IMR-90 (cell line): ENCODE data around the gene STX8. TPM values are rescaled to one million over a fixed set of nuclear protein-coding genes. Genes with fewer than 3 reads are reported as not detected.

ENCODE experiments used
- ATAC-seq: fragments of 200-7000 bp; cut with Tn5 transposase; 2 replicates; pipeline ENCODE4 v1.9.1; 2020; ENCODE audit warnings: low read depth, mild to moderate bottlenecking, moderate library complexity
- BruUV-seq: library from RNA; stranded (reverse); fragments of 400-500 nt; replicated peaks from 2 replicates; lab custom pipeline; 2021; lab: Mats Ljungman, UMichigan
- CTCF ChIA-PET: fragments of 300-600 bp; formaldehyde crosslinking; extraction: SDS; loops from one replicate; lab custom pipeline; 2021; ENCODE audit warnings: antibody characterized with exemption; lab: Yijun Ruan, JAX
- POLR2A ChIA-PET: fragments of 300-600 bp; sonication (Branson Sonifier 250); formaldehyde crosslinking; loops from one replicate; lab custom pipeline; 2022; ENCODE audit warnings: antibody characterized with exemption; ENCODE audit not compliant: unreplicated experiment; lab: Charles Lee
- DNase-seq: peaks from one replicate; pipeline ENCODE4 v3.0.0; 2013
- H2AFZ ChIP-seq: replicated peaks from 2 replicates; pipeline ENCODE3; 2013; ENCODE audit warnings: low read length, mild to moderate bottlenecking; ENCODE audit not compliant: poor library complexity
- H2AK5ac ChIP-seq: 2 replicates; pipeline ENCODE4 v1.6.1; 2013; ENCODE audit warnings: low read depth, low read length, inconsistent platforms
- H2AK9ac ChIP-seq: replicated peaks from 2 replicates; pipeline ENCODE3; 2013; ENCODE audit warnings: mild to moderate bottlenecking, low read depth, low read length, moderate library complexity; ENCODE audit not compliant: poor library complexity
- H2BK120ac ChIP-seq: 2 replicates; pipeline ENCODE4 v1.6.1; 2013; ENCODE audit warnings: low read depth, low read length, inconsistent platforms
- H2BK15ac ChIP-seq: 3 replicates; pipeline ENCODE4 v1.6.1; 2013; ENCODE audit warnings: low read depth, low read length, inconsistent platforms
- H2BK20ac ChIP-seq: 2 replicates; pipeline ENCODE4 v1.6.1; 2013; ENCODE audit warnings: low read depth, mild to moderate bottlenecking, inconsistent platforms, low read length, moderate library complexity
- H2BK5ac ChIP-seq: 2 replicates; pipeline ENCODE4 v1.6.1; 2013; ENCODE audit warnings: mild to moderate bottlenecking, low read depth, low read length, inconsistent platforms; ENCODE audit not compliant: poor library complexity, severe bottlenecking
- H3K14ac ChIP-seq: replicated peaks from 2 replicates; pipeline ENCODE4 v1.6.1; 2013; ENCODE audit warnings: low read depth, low read length, inconsistent platforms
- H3K18ac ChIP-seq: 2 replicates; pipeline ENCODE4 v1.6.1; 2013; ENCODE audit warnings: low read depth, low read length, control low read depth
- H3K23ac ChIP-seq: 2 replicates; pipeline ENCODE4 v1.6.1; 2013; ENCODE audit warnings: low read depth, low read length, inconsistent platforms
- H3K27ac ChIP-seq: 2 replicates; pipeline ENCODE4 v1.5.1; 2013; ENCODE audit warnings: mild to moderate bottlenecking, control low read depth, low read length; ENCODE audit not compliant: insufficient read depth
- H3K27me3 ChIP-seq: 2 replicates; pipeline ENCODE4 v1.6.1; 2013; ENCODE audit warnings: low read length; ENCODE audit not compliant: control insufficient read depth, insufficient read depth
- H3K36me3 ChIP-seq: 2 replicates; pipeline ENCODE4 v1.6.1; 2013; ENCODE audit warnings: low read length, mixed read lengths; ENCODE audit not compliant: control insufficient read depth, insufficient read depth
- H3K4ac ChIP-seq: 2 replicates; pipeline ENCODE4 v1.6.1; 2013; ENCODE audit warnings: low read depth, low read length, inconsistent platforms
- H3K4me1 ChIP-seq: 2 replicates; pipeline ENCODE4 v1.6.1; 2013; ENCODE audit warnings: low read length, mixed read lengths; ENCODE audit not compliant: control insufficient read depth, insufficient read depth
- H3K4me2 ChIP-seq: 2 replicates; pipeline ENCODE4 v1.6.1; 2013; ENCODE audit warnings: low read depth, mild to moderate bottlenecking, control low read depth, low read length, moderate library complexity
- H3K4me3 ChIP-seq: 2 replicates; pipeline ENCODE4 v1.5.1; 2013; ENCODE audit warnings: low read depth, mild to moderate bottlenecking, control low read depth, low read length, moderate library complexity; ENCODE audit not compliant: insufficient read depth
- H3K56ac ChIP-seq: 2 replicates; pipeline ENCODE4 v1.6.1; 2013; ENCODE audit warnings: low read length, inconsistent platforms; ENCODE audit not compliant: insufficient read depth; ENCODE audit errors: extremely low read depth
- H3K79me1 ChIP-seq, 2 experiments: 2 replicates each; pipeline ENCODE4 v1.6.1; 2013; ENCODE audit warnings: low read length in 2 of 2, inconsistent platforms in 1 of 2, low read depth in 1 of 2
- H3K9ac ChIP-seq: 2 replicates; pipeline ENCODE4 v1.6.1; 2013; ENCODE audit warnings: low read depth, low read length, control low read depth
- H3K9me1 ChIP-seq: 2 replicates; pipeline ENCODE4 v1.6.1; 2013; ENCODE audit warnings: low read length, inconsistent platforms; ENCODE audit not compliant: insufficient read depth
- H3K9me3 ChIP-seq: 2 replicates; pipeline ENCODE4 v1.6.1; 2013; ENCODE audit warnings: low read length; ENCODE audit not compliant: control insufficient read depth, insufficient read depth
- H4K20me1 ChIP-seq: 2 replicates; pipeline ENCODE4 v1.6.1; 2013; ENCODE audit warnings: low read length, inconsistent platforms; ENCODE audit not compliant: insufficient read depth
- H4K5ac ChIP-seq: 2 replicates; pipeline ENCODE4 v1.6.1; 2013; ENCODE audit warnings: mild to moderate bottlenecking, low read depth, low read length, control low read depth
- H4K8ac ChIP-seq, 2 experiments: 2 replicates each; pipeline ENCODE4 v1.6.1; 2013; ENCODE audit warnings: low read depth in 2 of 2, low read length in 2 of 2, control low read depth in 1 of 2, inconsistent platforms in 1 of 2
- H4K91ac ChIP-seq: 2 replicates; pipeline ENCODE4 v1.6.1; 2013; ENCODE audit warnings: low read depth, low read length, inconsistent platforms; ENCODE audit not compliant: insufficient read depth
- BHLHE40 ChIP-seq: fragments of 150-350 bp; IDR thresholded peaks from 2 replicates; pipeline ENCODE4 v1.6.1; 2016; ENCODE audit warnings: mild to moderate bottlenecking, low read depth, low read length
- CEBPB ChIP-seq: IDR thresholded peaks from 2 replicates; pipeline ENCODE4 v1.6.1; 2012; ENCODE audit warnings: low read depth, low read length, improper control_type of control experiment
- CHD1 ChIP-seq: IDR thresholded peaks from 2 replicates; pipeline ENCODE4 v1.6.1; 2012; ENCODE audit warnings: low read depth, low read length, improper control_type of control experiment
- FOS ChIP-seq: fragments of 150-350 bp; IDR thresholded peaks from 2 replicates; pipeline ENCODE4 v1.6.1; 2016; ENCODE audit warnings: low read depth, low read length
- MAFK ChIP-seq: IDR thresholded peaks from 2 replicates; pipeline ENCODE4 v1.6.1; 2012; ENCODE audit warnings: low read depth, low read length, improper control_type of control experiment
- MAZ ChIP-seq: IDR thresholded peaks from 2 replicates; pipeline ENCODE4 v1.6.1; 2012; ENCODE audit warnings: low read depth, mild to moderate bottlenecking, low read length, improper control_type of control experiment, moderate library complexity, borderline replicate concordance
- MXI1 ChIP-seq: IDR thresholded peaks from 2 replicates; pipeline ENCODE4 v1.6.1; 2012; ENCODE audit warnings: low read depth, mild to moderate bottlenecking, low read length, moderate library complexity, borderline replicate concordance
- NFE2L2 ChIP-seq: fragments of 150-350 bp; IDR thresholded peaks from 2 replicates; pipeline ENCODE4 v1.6.1; 2016; ENCODE audit warnings: low read depth, mild to moderate bottlenecking, low read length
- POLR2A ChIP-seq: IDR thresholded peaks from 2 replicates; pipeline ENCODE4 v1.6.1; 2012; ENCODE audit warnings: mild to moderate bottlenecking, low read depth, low read length
- RAD21 ChIP-seq: IDR thresholded peaks from 2 replicates; pipeline ENCODE4 v1.6.1; 2012; ENCODE audit warnings: low read length, improper control_type of control experiment
- RCOR1 ChIP-seq: IDR thresholded peaks from 2 replicates; pipeline ENCODE4 v1.6.1; 2012; ENCODE audit warnings: mild to moderate bottlenecking, low read length, improper control_type of control experiment; ENCODE audit not compliant: insufficient replicate concordance
- RFX5 ChIP-seq: IDR thresholded peaks from 2 replicates; pipeline ENCODE4 v1.8.0; 2012; ENCODE audit warnings: low read depth, mild to moderate bottlenecking, low read length, moderate library complexity
- SMC3 ChIP-seq: fragments of 150-350 bp; IDR thresholded peaks from 2 replicates; pipeline ENCODE4 v1.6.1; 2016; ENCODE audit warnings: low read depth, mild to moderate bottlenecking, antibody characterized with exemption, low read length, moderate library complexity
- WGBS, 2 experiments: methylation state at CpG; one replicate each; pipeline versions ENCODE4 v1.1.5 to v1.1.7; 2013; ENCODE audit warnings: missing lambda C conversion rate in 2 of 2; ENCODE audit not compliant: insufficient read length in 1 of 2; ENCODE audit errors: extremely low coverage in 2 of 2; 5-methylcytosine and 5-hydroxymethylcytosine counted together
- dilution Hi-C: fragments of 300-500 bp; cut with HindIII; formaldehyde crosslinking; loops from one replicate; pipeline ENCODE4 v1.14.3; 2018; ENCODE audit warnings: low sequenced_read_pairs; ENCODE audit not compliant: unreplicated experiment
- in situ Hi-C: fragments of 300-500 bp; cut with MboI; formaldehyde crosslinking; loops from 3 replicates; pipeline ENCODE4 v1.14.3; 2019; ENCODE audit warnings: low sequenced_read_pairs, inconsistent platforms, mixed read lengths
- intact Hi-C: fragments of 100-400 bp; cut with micrococcal nuclease; formaldehyde crosslinking; loops from 2 replicates; pipeline ENCODE4 v1.10.0; 2022
- polyA plus RNA-seq, 3 experiments: library from polyadenylated mRNA; depleted of rRNA; stranded (reverse); fragments of >200 nt; gene quantifications; 2 replicates each; pipeline ENCODE4 v1.2.3, GENCODE V29; 2012; ENCODE audit warnings: low replicate concordance in 1 of 3
- total RNA-seq: library from RNA; depleted of rRNA; stranded (reverse); fragments of >200 nt; gene quantifications from 2 replicates; pipeline ENCODE4 v1.2.3, GENCODE V29; 2012
- TF ChIP-seq, protein P1 (sequence below): fragments of 150-350 bp; IDR thresholded peaks from 2 replicates; pipeline ENCODE4 v1.6.1; 2016; ENCODE audit warnings: low read depth, mild to moderate bottlenecking, low read length, moderate library complexity, borderline replicate concordance
- TF ChIP-seq, protein P2 (sequence below): fragments of 150-350 bp; IDR thresholded peaks from 2 replicates; pipeline ENCODE4 v1.6.1; 2017; ENCODE audit warnings: mild to moderate bottlenecking, antibody characterized with exemption, low read length, low read depth
- TF ChIP-seq, protein P3 (sequence below): conservative IDR thresholded peaks from 2 replicates; pipeline ENCODE4 v1.5.1; 2012; ENCODE audit warnings: mild to moderate bottlenecking, low read depth, low read length, improper control_type of control experiment

STX8 gene
- total and polyA plus RNA-seq, 2 of the 4 experiments (the other 2 are of a cell fraction), result 26.5 to 47.0 TPM

DNA sequence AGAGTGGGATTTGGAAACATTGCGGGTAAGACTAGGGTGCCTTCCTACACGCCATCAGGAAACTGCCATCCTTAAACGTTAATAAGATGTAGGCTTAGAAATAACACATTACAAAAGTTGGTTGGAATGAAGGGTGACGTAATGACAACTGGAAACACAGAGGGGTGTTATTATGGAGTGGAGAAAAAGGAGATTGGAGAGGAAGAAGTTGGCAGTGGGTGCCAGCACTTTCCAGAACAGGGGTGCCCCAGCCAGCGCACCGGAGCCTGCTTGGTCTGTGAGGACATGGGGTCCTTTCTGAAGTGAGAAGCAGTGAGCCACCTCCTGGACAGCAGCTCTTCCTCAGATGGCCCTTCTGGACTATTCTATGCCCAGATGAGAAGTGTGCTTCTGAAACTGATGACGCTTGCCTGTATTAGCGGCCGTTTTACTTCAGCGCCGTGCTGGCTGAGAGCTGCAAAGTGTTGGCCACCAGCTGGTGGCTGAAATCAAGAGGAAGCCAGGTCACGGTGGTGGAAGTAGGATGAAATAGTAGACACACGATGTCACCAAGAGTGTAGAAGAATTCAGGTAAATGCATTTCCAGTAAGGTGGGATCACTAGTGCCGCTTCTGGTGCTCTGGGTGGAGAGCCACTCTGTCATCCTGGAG, 309.5 kb downstream of the STX8 start:
- Histone ChIP-seq H3K4me2 (no peak overlapping the region), H2AK9ac (no peak overlapping the region), H2BK120ac (no peak overlapping the region), H3K9ac (no peak overlapping the region), H2AFZ (no peak overlapping the region), H3K4ac (no peak overlapping the region), H4K5ac (no peak overlapping the region), H4K8ac (no peak overlapping the region), H3K23ac (no peak overlapping the region), H3K27ac (no peak overlapping the region), H2BK15ac (no peak overlapping the region), H3K79me1 (no peaks in the 10 kb centered on the region), H4K20me1 (no peaks in the 10 kb centered on the region), H3K14ac (no peak overlapping the region), H2BK5ac (no peak overlapping the region), H3K4me3 (no peak overlapping the region), H3K9me1 (peaks cover 4% of the 10 kb centered on the region; the same call in 1 of the 2 replicates), H4K91ac (no peak overlapping the region), H3K18ac (no peak overlapping the region), H3K36me3 (no peaks in the 10 kb centered on the region), H2BK20ac (no peak overlapping the region), H3K27me3 (no peaks in the 10 kb centered on the region), H3K9me3 (no peaks in the 10 kb centered on the region), H3K4me1 (peaks cover 1% of the 10 kb centered on the region; the same call in 1 of the 2 replicates), H3K56ac (no peak overlapping the region), H2AK5ac (no peak overlapping the region)
- dilution Hi-C loops (no loop called here), in situ Hi-C loops (no loop called here), intact Hi-C loops (no loop called here)
- ChIA-PET CTCF (interaction anchor here (0.5 kb wide), 1 partner anchor 1707 kb away, joined by 4 read pairs; no protein-coding TSS in a partner anchor), POLR2A (no interaction called here)
- WGBS, 2 experiments, result 90 to 100% methylated on average over 1 to 2 of the region's 14 CpGs
- ATAC-seq, result no peak
- no peak for DNase-seq
- BruUV-seq, result no TSS peak
- TF ChIP-seq RCOR1, result no peak
- TF ChIP-seq POLR2A, result no peak
- TF ChIP-seq CHD1, result no peak
- TF ChIP-seq FOS, result no peak
- no peak for TF ChIP-seq RAD21
- TF ChIP-seq, protein P1, sequence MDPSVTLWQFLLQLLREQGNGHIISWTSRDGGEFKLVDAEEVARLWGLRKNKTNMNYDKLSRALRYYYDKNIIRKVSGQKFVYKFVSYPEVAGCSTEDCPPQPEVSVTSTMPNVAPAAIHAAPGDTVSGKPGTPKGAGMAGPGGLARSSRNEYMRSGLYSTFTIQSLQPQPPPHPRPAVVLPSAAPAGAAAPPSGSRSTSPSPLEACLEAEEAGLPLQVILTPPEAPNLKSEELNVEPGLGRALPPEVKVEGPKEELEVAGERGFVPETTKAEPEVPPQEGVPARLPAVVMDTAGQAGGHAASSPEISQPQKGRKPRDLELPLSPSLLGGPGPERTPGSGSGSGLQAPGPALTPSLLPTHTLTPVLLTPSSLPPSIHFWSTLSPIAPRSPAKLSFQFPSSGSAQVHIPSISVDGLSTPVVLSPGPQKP, result no peak
- TF ChIP-seq RFX5, result no peak
- TF ChIP-seq, protein P2, sequence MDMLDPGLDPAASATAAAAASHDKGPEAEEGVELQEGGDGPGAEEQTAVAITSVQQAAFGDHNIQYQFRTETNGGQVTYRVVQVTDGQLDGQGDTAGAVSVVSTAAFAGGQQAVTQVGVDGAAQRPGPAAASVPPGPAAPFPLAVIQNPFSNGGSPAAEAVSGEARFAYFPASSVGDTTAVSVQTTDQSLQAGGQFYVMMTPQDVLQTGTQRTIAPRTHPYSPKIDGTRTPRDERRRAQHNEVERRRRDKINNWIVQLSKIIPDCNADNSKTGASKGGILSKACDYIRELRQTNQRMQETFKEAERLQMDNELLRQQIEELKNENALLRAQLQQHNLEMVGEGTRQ, result no peak
- no peak for TF ChIP-seq CEBPB
- TF ChIP-seq, protein P3, sequence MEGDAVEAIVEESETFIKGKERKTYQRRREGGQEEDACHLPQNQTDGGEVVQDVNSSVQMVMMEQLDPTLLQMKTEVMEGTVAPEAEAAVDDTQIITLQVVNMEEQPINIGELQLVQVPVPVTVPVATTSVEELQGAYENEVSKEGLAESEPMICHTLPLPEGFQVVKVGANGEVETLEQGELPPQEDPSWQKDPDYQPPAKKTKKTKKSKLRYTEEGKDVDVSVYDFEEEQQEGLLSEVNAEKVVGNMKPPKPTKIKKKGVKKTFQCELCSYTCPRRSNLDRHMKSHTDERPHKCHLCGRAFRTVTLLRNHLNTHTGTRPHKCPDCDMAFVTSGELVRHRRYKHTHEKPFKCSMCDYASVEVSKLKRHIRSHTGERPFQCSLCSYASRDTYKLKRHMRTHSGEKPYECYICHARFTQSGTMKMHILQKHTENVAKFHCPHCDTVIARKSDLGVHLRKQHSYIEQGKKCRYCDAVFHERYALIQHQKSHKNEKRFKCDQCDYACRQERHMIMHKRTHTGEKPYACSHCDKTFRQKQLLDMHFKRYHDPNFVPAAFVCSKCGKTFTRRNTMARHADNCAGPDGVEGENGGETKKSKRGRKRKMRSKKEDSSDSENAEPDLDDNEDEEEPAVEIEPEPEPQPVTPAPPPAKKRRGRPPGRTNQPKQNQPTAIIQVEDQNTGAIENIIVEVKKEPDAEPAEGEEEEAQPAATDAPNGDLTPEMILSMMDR, result no peak
- no peak for TF ChIP-seq MXI1
- TF ChIP-seq BHLHE40, result no peak
- no peak for TF ChIP-seq MAFK
- no peak for TF ChIP-seq SMC3
- TF ChIP-seq MAZ, result no peak
- TF ChIP-seq NFE2L2, result no peak
